IMR-90 (cell line): Measurements from ENCODE around the gene FLNA. TPM values are rescaled to one million over a fixed set of nuclear protein-coding genes. Genes with fewer than 3 reads are reported as not detected.

ENCODE experiments used
- ATAC-seq: fragments of 200-7000 bp; cut with Tn5 transposase; 2 replicates; pipeline ENCODE4 v1.9.1; 2020; ENCODE audit warnings: low read depth, mild to moderate bottlenecking, moderate library complexity
- BruUV-seq: library from RNA; stranded (reverse); fragments of 400-500 nt; replicated peaks from 2 replicates; lab custom pipeline; 2021; lab: Mats Ljungman, UMichigan
- CTCF ChIA-PET: fragments of 300-600 bp; formaldehyde crosslinking; extraction: SDS; loops from one replicate; lab custom pipeline; 2021; ENCODE audit warnings: antibody characterized with exemption; lab: Yijun Ruan, JAX
- POLR2A ChIA-PET: fragments of 300-600 bp; sonication (Branson Sonifier 250); formaldehyde crosslinking; loops from one replicate; lab custom pipeline; 2022; ENCODE audit warnings: antibody characterized with exemption; ENCODE audit not compliant: unreplicated experiment; lab: Charles Lee
- DNase-seq: peaks from one replicate; pipeline ENCODE4 v3.0.0; 2013
- H2AFZ ChIP-seq: replicated peaks from 2 replicates; pipeline ENCODE3; 2013; ENCODE audit warnings: low read length, mild to moderate bottlenecking; ENCODE audit not compliant: poor library complexity
- H2AK5ac ChIP-seq: 2 replicates; pipeline ENCODE4 v1.6.1; 2013; ENCODE audit warnings: low read depth, low read length, inconsistent platforms
- H2AK9ac ChIP-seq: replicated peaks from 2 replicates; pipeline ENCODE3; 2013; ENCODE audit warnings: mild to moderate bottlenecking, low read depth, low read length, moderate library complexity; ENCODE audit not compliant: poor library complexity
- H2BK120ac ChIP-seq: 2 replicates; pipeline ENCODE4 v1.6.1; 2013; ENCODE audit warnings: low read depth, low read length, inconsistent platforms
- H2BK15ac ChIP-seq: 3 replicates; pipeline ENCODE4 v1.6.1; 2013; ENCODE audit warnings: low read depth, low read length, inconsistent platforms
- H2BK20ac ChIP-seq: 2 replicates; pipeline ENCODE4 v1.6.1; 2013; ENCODE audit warnings: low read depth, mild to moderate bottlenecking, inconsistent platforms, low read length, moderate library complexity
- H2BK5ac ChIP-seq: 2 replicates; pipeline ENCODE4 v1.6.1; 2013; ENCODE audit warnings: mild to moderate bottlenecking, low read depth, low read length, inconsistent platforms; ENCODE audit not compliant: poor library complexity, severe bottlenecking
- H3K14ac ChIP-seq: replicated peaks from 2 replicates; pipeline ENCODE4 v1.6.1; 2013; ENCODE audit warnings: low read depth, low read length, inconsistent platforms
- H3K18ac ChIP-seq: 2 replicates; pipeline ENCODE4 v1.6.1; 2013; ENCODE audit warnings: low read depth, low read length, control low read depth
- H3K23ac ChIP-seq: 2 replicates; pipeline ENCODE4 v1.6.1; 2013; ENCODE audit warnings: low read depth, low read length, inconsistent platforms
- H3K27ac ChIP-seq: 2 replicates; pipeline ENCODE4 v1.5.1; 2013; ENCODE audit warnings: mild to moderate bottlenecking, control low read depth, low read length; ENCODE audit not compliant: insufficient read depth
- H3K27me3 ChIP-seq: 2 replicates; pipeline ENCODE4 v1.6.1; 2013; ENCODE audit warnings: low read length; ENCODE audit not compliant: control insufficient read depth, insufficient read depth
- H3K36me3 ChIP-seq: 2 replicates; pipeline ENCODE4 v1.6.1; 2013; ENCODE audit warnings: low read length, mixed read lengths; ENCODE audit not compliant: control insufficient read depth, insufficient read depth
- H3K4ac ChIP-seq: 2 replicates; pipeline ENCODE4 v1.6.1; 2013; ENCODE audit warnings: low read depth, low read length, inconsistent platforms
- H3K4me1 ChIP-seq: 2 replicates; pipeline ENCODE4 v1.6.1; 2013; ENCODE audit warnings: low read length, mixed read lengths; ENCODE audit not compliant: control insufficient read depth, insufficient read depth
- H3K4me2 ChIP-seq: 2 replicates; pipeline ENCODE4 v1.6.1; 2013; ENCODE audit warnings: low read depth, mild to moderate bottlenecking, control low read depth, low read length, moderate library complexity
- H3K4me3 ChIP-seq: 2 replicates; pipeline ENCODE4 v1.5.1; 2013; ENCODE audit warnings: low read depth, mild to moderate bottlenecking, control low read depth, low read length, moderate library complexity; ENCODE audit not compliant: insufficient read depth
- H3K56ac ChIP-seq: 2 replicates; pipeline ENCODE4 v1.6.1; 2013; ENCODE audit warnings: low read length, inconsistent platforms; ENCODE audit not compliant: insufficient read depth; ENCODE audit errors: extremely low read depth
- H3K79me1 ChIP-seq, 2 experiments: 2 replicates each; pipeline ENCODE4 v1.6.1; 2013; ENCODE audit warnings: low read length in 2 of 2, inconsistent platforms in 1 of 2, low read depth in 1 of 2
- H3K9ac ChIP-seq: 2 replicates; pipeline ENCODE4 v1.6.1; 2013; ENCODE audit warnings: low read depth, low read length, control low read depth
- H3K9me1 ChIP-seq: 2 replicates; pipeline ENCODE4 v1.6.1; 2013; ENCODE audit warnings: low read length, inconsistent platforms; ENCODE audit not compliant: insufficient read depth
- H3K9me3 ChIP-seq: 2 replicates; pipeline ENCODE4 v1.6.1; 2013; ENCODE audit warnings: low read length; ENCODE audit not compliant: control insufficient read depth, insufficient read depth
- H4K20me1 ChIP-seq: 2 replicates; pipeline ENCODE4 v1.6.1; 2013; ENCODE audit warnings: low read length, inconsistent platforms; ENCODE audit not compliant: insufficient read depth
- H4K5ac ChIP-seq: 2 replicates; pipeline ENCODE4 v1.6.1; 2013; ENCODE audit warnings: mild to moderate bottlenecking, low read depth, low read length, control low read depth
- H4K8ac ChIP-seq, 2 experiments: 2 replicates each; pipeline ENCODE4 v1.6.1; 2013; ENCODE audit warnings: low read depth in 2 of 2, low read length in 2 of 2, control low read depth in 1 of 2, inconsistent platforms in 1 of 2
- H4K91ac ChIP-seq: 2 replicates; pipeline ENCODE4 v1.6.1; 2013; ENCODE audit warnings: low read depth, low read length, inconsistent platforms; ENCODE audit not compliant: insufficient read depth
- CHD1 ChIP-seq: IDR thresholded peaks from 2 replicates; pipeline ENCODE4 v1.6.1; 2012; ENCODE audit warnings: low read depth, low read length, improper control_type of control experiment
- MAZ ChIP-seq: IDR thresholded peaks from 2 replicates; pipeline ENCODE4 v1.6.1; 2012; ENCODE audit warnings: low read depth, mild to moderate bottlenecking, low read length, improper control_type of control experiment, moderate library complexity, borderline replicate concordance
- MXI1 ChIP-seq: IDR thresholded peaks from 2 replicates; pipeline ENCODE4 v1.6.1; 2012; ENCODE audit warnings: low read depth, mild to moderate bottlenecking, low read length, moderate library complexity, borderline replicate concordance
- POLR2A ChIP-seq: IDR thresholded peaks from 2 replicates; pipeline ENCODE4 v1.6.1; 2012; ENCODE audit warnings: mild to moderate bottlenecking, low read depth, low read length
- RFX5 ChIP-seq: IDR thresholded peaks from 2 replicates; pipeline ENCODE4 v1.8.0; 2012; ENCODE audit warnings: low read depth, mild to moderate bottlenecking, low read length, moderate library complexity
- SMC3 ChIP-seq: fragments of 150-350 bp; IDR thresholded peaks from 2 replicates; pipeline ENCODE4 v1.6.1; 2016; ENCODE audit warnings: low read depth, mild to moderate bottlenecking, antibody characterized with exemption, low read length, moderate library complexity
- WGBS, 2 experiments: methylation state at CpG; one replicate each; pipeline versions ENCODE4 v1.1.5 to v1.1.7; 2013; ENCODE audit warnings: missing lambda C conversion rate in 2 of 2; ENCODE audit not compliant: insufficient read length in 1 of 2; ENCODE audit errors: extremely low coverage in 2 of 2; 5-methylcytosine and 5-hydroxymethylcytosine counted together
- dilution Hi-C: fragments of 300-500 bp; cut with HindIII; formaldehyde crosslinking; loops from one replicate; pipeline ENCODE4 v1.14.3; 2018; ENCODE audit warnings: low sequenced_read_pairs; ENCODE audit not compliant: unreplicated experiment
- in situ Hi-C: fragments of 300-500 bp; cut with MboI; formaldehyde crosslinking; loops from 3 replicates; pipeline ENCODE4 v1.14.3; 2019; ENCODE audit warnings: low sequenced_read_pairs, inconsistent platforms, mixed read lengths
- intact Hi-C: fragments of 100-400 bp; cut with micrococcal nuclease; formaldehyde crosslinking; loops from 2 replicates; pipeline ENCODE4 v1.10.0; 2022
- polyA plus RNA-seq, 3 experiments: library from polyadenylated mRNA; depleted of rRNA; stranded (reverse); fragments of >200 nt; gene quantifications; 2 replicates each; pipeline ENCODE4 v1.2.3, GENCODE V29; 2012; ENCODE audit warnings: low replicate concordance in 1 of 3
- total RNA-seq: library from RNA; depleted of rRNA; stranded (reverse); fragments of >200 nt; gene quantifications from 2 replicates; pipeline ENCODE4 v1.2.3, GENCODE V29; 2012

Gene FLNA
- total and polyA plus RNA-seq, 2 of the 4 experiments (the other 2 are of a cell fraction): 1,356 to 1,357 TPM

GRCh38 chrX:154328646-154329045 lies 45.8 kb downstream of the FLNA start:
- in situ Hi-C loops: no loop called here
- no peak for ATAC-seq
- Histone ChIP-seq H3K36me3 (no peaks in the 10 kb centered on the region), H3K18ac (no peak overlapping the region), H3K4me3 (no peak overlapping the region), H3K4ac (no peak overlapping the region), H3K9me1 (no peaks in the 10 kb centered on the region), H4K91ac (no peak overlapping the region), H4K20me1 (no peaks in the 10 kb centered on the region; the same call in 1 of the 2 replicates), H3K79me1 (no peaks in the 10 kb centered on the region), H2AFZ (no peak overlapping the region), H3K4me2 (no peak overlapping the region), H3K27me3 (peaks cover 45% of the 10 kb centered on the region), H2AK9ac (no peak overlapping the region), H3K27ac (no peak overlapping the region), H3K23ac (no peak overlapping the region), H4K5ac (no peak overlapping the region), H3K56ac (no peak overlapping the region), H3K4me1 (peaks cover 4% of the 10 kb centered on the region; the same call in 1 of the 2 replicates), H2BK120ac (no peak overlapping the region), H4K8ac (no peak overlapping the region), H2BK15ac (no peak overlapping the region), H2AK5ac (no peak overlapping the region), H3K9me3 (no peaks in the 10 kb centered on the region), H3K9ac (no peak overlapping the region), H3K14ac (no peak overlapping the region), H2BK5ac (no peak overlapping the region), H2BK20ac (no peak overlapping the region)
- no peak for DNase-seq
- ChIA-PET POLR2A (no interaction called here), CTCF (no interaction called here)
- dilution Hi-C loops: no loop called here
- BruUV-seq: no TSS peak
- 62% methylated on average over 2 of the region's 5 CpGs; no CpG with 5 or more reads in 1 of the 2 experiments for WGBS, 2 experiments
- intact Hi-C loops: no loop called here
- TF ChIP-seq RFX5 (no peak), CHD1 (no peak), POLR2A (no peak), MXI1 (no peak), SMC3 (no peak), MAZ (no peak)
